ENCODE data around the gene ZNF714.
"Not testable (repeated sequence)": the region's sequence is repeated elsewhere in the genome, so short reads cannot be mapped to it uniquely, and the experiment has no call there.

Gene ZNF714

DNA sequence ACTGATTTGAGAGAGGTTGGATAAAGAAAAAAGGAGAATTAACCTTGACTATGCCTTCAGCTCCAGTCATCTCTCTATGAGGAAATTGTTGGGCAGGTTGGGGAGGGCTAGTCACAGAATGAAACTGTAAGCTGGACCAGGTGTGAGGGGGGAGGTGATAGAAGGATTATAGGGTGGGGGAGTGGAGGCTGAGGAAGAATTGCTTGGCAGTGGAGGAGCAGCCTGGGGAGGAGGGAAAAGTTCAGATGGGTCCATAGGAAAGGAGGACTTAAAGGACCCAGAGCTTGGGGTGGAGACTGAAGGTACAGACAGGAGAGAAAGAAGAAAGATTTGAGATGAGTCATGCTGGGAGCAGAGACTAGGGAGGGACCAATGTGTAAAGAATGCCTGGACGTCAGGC lies 51.6 kb downstream of the ZNF714 start:
- no peak for DNase-seq

DNA sequence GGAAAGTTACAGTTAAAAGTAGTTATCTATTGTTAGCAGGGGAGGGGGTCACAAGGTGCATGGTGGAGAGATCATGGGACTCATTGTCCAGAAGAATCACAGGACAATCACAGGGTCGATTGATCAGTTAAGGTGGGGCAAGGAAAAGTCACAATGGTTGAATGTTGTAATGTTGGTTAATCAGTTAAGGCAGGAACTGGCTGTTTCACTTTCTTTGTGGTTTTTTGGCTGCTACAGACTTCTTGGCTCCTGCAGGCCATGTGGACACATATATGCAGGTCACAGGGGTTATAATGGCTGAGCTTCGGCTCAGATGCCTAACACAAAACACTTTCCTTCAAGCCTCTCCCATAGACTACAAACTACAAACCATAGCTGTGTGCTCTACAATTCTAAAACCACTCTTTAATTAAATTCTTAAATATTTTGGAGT lies 52.9 kb downstream of the ZNF714 start:
- no peak for DNase-seq

DNA sequence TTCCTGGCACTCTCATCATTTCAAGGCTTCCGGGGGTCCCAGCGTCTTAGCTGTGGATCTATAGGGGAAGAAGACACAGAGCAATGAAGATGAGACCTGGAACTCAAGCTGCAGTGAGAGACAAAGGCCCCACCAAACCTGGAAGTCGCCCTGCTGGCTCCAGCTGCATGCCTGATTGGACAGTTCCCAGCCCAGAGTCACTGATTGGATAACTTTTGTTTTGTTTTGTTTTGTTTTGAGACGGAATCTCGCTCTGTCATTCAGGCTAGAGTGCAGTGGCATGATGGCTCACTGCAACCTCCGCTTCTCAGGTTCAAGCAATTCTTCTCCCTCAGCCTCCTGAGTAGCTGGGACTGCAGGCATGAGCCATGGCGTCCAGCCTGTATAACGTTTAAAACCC lies 53.4 kb downstream of the ZNF714 start:
- DNase-seq, result no peak

DNA sequence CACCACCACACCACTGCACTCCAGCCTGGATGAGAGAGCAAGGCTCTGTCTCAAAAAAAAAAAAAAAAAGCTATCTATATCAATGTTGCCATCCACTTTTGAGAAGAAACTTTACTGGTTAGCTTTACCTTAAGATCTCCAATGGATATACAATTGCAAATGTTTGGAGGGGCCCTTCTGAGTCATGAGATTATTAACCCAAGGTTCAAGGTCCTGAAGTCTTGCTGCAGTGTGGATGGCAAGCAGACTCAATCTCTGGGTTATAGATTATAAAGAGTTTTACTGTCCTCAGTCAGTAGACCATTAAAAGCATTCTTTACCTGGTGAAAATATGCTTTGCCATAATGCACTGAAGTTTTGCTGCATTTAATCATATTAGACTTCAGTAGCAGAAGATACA lies 56.1 kb downstream of the ZNF714 start:
- no peak for DNase-seq

DNA sequence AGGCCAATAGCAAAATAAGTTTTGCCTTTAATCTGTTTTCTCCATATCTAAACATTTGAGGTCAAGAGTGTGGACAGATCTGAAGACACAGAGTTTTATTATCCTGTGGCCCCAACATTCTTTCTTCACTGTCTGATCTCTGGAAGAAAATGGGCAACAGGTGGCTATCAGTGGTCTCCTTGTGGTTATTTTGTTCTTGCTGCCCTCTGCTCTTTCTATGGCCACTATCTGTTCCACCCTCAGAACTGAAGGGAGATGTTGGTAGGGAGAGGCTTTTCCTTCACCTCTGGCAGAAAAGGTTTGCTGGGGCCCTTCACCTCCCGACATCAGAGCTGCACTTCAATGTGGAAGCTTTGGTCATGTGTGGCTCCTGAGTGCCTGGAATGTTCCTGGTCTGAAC lies 59.0 kb downstream of the ZNF714 start:
- not testable (repeated sequence) for DNase-seq

DNA sequence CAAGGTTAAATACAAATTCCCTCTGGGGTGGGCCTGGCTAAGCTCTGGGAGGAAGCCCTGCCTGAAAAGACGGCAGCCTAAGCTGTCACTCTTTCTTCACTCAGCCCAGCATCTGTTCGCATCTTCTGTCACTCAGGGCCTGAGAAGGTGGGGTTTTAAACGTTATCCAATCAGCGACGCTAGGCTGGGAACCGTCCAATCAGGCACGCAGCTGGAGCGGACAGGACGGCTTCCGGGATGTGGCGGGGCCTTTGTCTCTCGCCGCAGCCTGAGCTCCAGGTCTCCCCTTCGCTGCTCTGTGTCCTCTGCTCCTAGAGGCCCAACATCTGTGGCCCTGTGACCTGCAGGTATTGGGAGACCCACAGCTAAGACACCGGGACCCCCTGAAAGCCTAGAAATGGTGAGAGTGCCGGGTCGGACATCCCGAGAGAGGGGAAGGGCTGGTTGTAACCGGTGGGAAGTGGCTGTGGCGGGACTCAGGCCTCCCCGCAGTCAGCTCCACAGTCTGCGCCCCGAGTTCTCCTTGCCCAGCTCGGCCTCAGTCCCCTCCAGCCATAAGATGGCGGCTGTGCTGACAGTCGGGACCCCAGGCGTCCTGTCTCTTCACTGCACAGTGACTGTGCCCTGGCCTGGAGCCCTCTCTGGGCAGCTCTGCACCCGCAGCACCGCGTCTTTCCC lies 59.9 kb downstream of the ZNF714 start, which contains the start of gene ZNF431:
ZNF431 (plus strand) TSS at position 254 of the 678 bp plus-strand sequence; CDS start at position 398, 144 bp downstream.
- peak; percentile 91 for DNase-seq

DNA sequence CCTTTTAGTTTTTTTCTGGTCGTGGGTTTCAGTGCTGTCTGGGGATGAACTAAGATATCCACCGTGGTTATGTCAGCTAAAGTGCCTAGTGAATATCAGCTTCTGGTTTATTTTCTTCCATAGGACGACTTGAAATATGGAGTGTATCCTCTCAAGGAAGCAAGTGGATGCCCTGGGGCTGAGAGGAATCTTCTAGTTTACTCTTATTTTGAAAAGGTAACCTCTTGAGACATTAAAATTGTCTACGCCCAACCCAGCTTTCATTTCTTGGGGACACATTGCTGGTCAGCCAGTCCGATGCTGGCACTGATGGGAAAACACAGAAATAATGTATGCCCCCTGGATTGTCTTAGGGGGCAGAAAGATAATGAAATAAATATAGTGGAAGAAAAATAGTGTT lies 61.4 kb downstream of the ZNF714 start:
- DNase-seq, result no peak

DNA sequence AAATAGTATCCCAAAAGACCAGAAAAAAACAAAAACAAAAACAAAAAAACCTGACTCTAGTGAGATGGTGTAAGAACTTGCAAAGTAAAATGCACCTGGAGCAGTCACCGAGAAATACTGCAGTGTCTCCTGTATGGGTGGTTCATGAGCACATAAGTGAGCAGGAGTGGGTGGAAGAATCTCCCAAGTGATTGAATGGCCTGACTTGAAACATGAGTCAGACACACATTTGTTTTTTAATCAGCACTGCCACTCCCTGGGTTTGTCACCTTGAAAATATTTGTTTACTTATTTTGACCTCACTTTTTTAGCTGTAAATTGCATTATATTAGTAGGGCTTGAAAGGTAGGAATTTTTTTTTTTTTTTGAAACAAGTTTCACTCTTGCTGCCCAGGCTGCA lies 61.9 kb downstream of the ZNF714 start:
- no peak for DNase-seq

DNA sequence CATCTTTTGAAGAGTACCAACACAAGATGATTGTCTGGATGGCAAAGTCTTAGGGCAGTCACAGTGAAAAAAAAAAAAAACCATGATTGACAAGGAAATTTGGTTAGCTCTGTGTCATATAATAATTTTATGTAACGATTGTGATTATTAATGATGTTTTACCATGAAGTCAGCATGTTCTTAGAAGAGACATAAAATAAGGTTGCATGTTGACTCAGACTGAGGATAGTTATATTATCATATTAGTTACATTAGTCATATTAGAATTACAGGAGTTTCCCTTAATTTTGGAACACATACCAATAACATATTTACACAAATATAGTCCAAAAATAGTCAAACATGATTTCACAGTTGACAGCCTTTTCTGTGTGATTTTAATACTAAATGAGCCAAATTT lies 65.5 kb downstream of the ZNF714 start:
- no peak for DNase-seq

DNA sequence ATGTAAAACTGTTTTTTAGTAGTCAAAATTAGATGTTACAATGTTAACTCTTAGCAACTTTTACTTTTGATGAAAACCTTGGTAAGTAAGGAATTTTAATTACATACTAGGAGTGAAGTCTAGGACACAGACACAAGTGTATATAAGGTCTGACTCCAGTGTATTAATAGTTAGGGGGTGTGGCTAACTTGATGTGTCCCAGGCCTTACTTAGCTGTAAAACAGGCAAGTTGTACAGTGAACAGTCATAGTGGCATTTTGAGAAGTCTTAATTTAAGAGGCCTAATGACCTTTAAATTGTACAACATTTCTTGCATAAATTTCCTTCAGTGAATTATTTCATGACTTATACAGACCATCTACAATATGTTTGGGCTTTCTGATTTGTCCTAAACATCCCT lies 66.7 kb downstream of the ZNF714 start:
- DNase-seq, result no peak

DNA sequence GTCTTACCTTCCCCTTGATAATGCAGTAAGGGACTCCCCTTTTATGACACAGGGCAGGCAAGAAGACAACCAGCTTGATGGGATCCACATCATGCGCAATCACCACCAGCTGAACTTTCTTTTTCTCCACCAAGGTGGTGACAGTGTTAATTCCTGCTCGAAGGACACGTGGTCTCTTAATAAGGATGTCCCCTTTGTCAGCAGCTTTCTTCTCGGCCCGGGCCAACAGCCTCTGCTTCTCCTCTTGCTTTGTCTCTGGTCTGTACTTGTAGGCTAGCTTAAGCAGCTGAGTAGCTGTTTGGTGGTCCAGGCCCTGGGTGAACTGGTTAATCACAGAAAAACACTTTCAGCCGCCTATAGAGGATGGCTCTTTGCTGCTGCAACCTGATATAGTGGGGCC lies 67.9 kb downstream of the ZNF714 start:
- DNase-seq, result no peak

DNA sequence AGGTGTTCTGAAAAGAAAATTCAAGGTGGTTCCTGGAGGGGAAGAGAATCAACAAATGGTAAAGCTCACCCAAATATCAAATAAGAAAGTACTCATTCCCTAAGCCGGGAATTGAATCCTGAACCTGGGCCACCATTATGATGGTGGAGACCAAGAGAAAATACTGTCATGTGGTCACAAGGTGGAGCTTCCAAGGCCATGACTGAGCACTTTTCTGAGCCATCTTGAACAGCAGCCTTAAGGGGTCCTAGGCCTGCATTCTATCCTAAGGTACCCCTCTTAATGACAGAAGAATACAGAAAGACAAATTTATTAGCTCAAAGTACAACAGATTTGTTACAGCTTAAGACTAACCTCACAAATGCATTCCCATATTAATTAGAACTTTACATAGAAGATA lies 69.5 kb downstream of the ZNF714 start:
- DNase-seq, result no peak

DNA sequence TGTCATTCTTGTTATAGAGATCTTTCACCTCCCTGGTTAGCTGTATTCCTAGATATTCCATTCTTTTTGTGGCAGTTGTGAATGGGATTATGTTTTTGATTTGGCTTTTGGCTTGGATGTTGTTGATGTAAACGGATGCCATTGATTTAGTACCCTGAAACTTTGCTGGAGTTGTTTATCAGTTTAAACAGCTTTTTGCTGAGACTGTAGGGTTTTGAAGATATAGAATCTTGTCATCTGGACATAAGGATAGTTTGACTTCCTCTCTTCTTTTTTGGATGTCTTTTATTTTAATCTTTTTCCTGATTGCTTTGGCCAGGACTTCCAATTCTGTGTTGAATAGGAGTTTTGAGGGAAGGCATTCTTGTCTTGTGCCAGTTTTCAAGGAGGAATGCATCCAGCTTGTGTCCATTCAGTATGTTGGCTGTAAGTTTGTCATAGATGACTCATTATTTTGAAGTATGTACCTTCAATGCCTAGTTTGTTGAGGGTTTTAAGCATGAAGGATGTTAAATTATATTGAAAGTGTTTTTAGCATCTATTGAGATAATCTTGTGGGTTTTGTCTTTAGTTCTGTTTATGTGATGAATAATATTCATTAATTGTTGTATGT lies 76.6 kb downstream of the ZNF714 start:
- no peak for DNase-seq

DNA sequence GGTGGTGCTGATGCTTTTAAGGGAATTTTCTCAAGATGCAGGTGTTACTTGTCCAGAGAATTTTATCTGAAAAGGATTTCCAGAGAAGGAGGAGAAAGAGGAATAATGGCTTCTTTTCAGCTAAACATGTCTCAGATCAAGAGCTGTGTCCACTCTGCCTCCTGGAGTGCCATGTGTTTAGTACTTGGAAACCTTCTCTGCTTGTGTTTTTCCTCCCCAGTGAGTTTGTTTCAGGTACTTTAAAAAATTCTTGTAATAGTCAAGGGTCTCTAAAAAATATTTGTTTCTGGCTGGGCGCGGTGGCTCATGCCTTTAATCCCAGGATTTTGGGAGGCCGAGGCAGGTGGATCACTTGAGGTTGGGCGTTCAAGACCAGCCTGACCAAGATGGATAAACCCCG lies 82.5 kb downstream of the ZNF714 start:
- DNase-seq, result no peak

DNA sequence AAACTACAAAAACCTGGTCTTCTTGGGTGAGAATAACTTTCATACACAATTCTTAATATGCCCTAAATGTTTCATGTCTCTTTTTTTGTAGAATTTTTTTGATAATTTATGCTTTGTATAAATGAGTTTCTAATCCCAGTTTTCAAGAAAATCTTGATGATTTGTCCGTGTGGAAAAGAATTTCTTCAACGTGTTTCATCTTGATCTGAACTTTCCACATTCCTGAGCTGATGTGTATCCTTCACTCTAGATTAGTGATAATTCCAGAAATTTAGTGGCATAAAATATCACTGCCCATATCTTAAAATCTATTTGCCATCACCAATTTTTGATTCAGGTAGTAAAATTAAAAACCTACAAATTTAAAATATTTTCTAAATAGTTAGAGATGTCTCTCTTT lies 84.4 kb downstream of the ZNF714 start:
- no peak for DNase-seq

Data from NCI-H1092 (cell line).